ENCODE results near the gene CBX7.
A peak's percentile ranks its signal among the peaks of the same experiment; 100 is the strongest.

CBX7 gene

DNA sequence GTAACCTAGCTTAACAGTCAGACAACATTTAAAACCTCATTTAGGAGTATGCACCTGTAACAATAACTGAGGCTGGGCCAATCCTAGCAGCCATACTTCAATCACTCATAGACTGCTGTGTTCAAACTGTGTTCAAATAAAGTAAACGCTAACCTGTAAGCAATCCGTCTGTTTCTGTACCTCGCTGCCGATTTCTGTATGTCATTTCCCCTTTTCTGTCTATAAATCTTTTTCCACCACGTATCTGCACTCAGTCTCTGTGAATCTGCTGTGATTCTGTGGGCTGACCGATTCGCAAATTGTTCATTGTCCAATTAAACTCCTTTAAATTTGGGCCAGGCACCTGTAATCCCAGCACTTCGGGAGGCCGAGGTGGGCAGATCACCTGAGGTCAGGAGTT lies 43.1 kb downstream of the CBX7 start:
- H3K27ac Mint-ChIP-seq: no peak overlapping the region
- no peak overlapping the region for H3K4me3 Mint-ChIP-seq
- no peaks in the 10 kb centered on the region for H3K9me3 Mint-ChIP-seq
- H3K4me1 Mint-ChIP-seq (ENCODE audit: low read depth): peaks cover 10% of the 10 kb centered on the region
- H3K27me3 Mint-ChIP-seq (ENCODE audit: low read depth): peaks cover 4% of the 10 kb centered on the region
- H3K36me3 Mint-ChIP-seq (ENCODE audit: low read depth): no peaks in the 10 kb centered on the region

- Mint-ChIP-seq H3K4me1 (ENCODE audit: low read depth) (peaks cover 5% of the 10 kb centered on the region), H3K36me3 (ENCODE audit: low read depth) (no peaks in the 10 kb centered on the region), H3K27me3 (ENCODE audit: low read depth) (peaks cover 4% of the 10 kb centered on the region), H3K4me3 (no peak overlapping the region), H3K27ac (no peak overlapping the region), H3K9me3 (no peaks in the 10 kb centered on the region)
Measured at GRCh38 chr22:39108487-39108886, 44.0 kb downstream of the CBX7 start.

- no peaks in the 10 kb centered on the region for H3K36me3 Mint-ChIP-seq (ENCODE audit: low read depth)
- H3K27me3 Mint-ChIP-seq (ENCODE audit: low read depth): peaks cover 4% of the 10 kb centered on the region
- peaks cover 4% of the 10 kb centered on the region for H3K4me1 Mint-ChIP-seq (ENCODE audit: low read depth)
- no peak overlapping the region for H3K4me3 Mint-ChIP-seq
- H3K27ac Mint-ChIP-seq: no peak overlapping the region
- H3K9me3 Mint-ChIP-seq: no peaks in the 10 kb centered on the region
Measured at GRCh38 chr22:39106326-39106725, 46.2 kb downstream of the CBX7 start.

DNA sequence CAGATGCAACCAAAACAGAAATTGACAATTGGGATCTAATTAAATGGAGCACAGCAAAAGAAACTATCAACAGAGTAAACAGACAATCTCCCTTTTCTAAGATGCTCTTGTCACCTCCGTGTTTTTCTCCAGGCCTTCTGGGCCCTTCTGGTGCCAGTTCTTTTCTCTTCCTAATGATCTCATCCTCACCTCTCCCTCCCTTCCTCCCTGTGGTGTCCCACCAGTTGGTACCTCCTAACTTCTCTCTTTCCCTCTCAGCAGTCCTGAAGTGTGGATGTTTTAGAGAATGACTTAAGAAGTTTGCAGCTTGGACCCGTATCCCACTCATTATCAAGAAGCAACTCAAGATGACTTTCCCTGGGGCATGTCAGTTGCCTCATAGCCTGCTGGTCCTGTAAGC lies 49.0 kb downstream of the CBX7 start:
- Mint-ChIP-seq H3K27ac (no peak overlapping the region), H3K4me3 (no peak overlapping the region)

DNA sequence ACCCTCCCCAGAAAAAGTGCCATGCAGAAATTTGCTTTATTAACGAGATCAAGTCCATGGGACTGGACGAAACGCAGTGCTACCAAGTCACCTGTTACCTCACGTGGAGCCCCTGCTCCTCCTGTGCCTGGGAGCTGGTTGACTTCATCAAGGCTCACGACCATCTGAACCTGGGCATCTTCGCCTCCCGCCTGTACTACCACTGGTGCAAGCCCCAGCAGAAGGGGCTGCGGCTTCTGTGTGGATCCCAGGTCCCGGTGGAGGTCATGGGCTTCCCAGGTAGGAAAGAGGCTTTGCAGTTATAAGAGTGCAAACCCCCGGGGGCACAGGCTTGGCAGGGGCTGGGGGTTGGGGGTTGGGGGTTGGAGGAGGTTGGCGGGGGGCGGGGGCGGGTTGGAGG lies 51.3 kb downstream of the CBX7 start:
- Mint-ChIP-seq H3K4me1 (ENCODE audit: low read depth) (peaks cover 38% of the 10 kb centered on the region), H3K36me3 (ENCODE audit: low read depth) (peaks cover 3% of the 10 kb centered on the region), H3K4me3 (no peak overlapping the region), H3K27me3 (ENCODE audit: low read depth) (no peaks in the 10 kb centered on the region), H3K27ac (peak overlapping the region; percentile 60), H3K9me3 (no peaks in the 10 kb centered on the region)

More for the DNA sequence above, 49.0 kb downstream of the CBX7 start:
- Mint-ChIP-seq H3K36me3 (ENCODE audit: low read depth) (peaks cover 3% of the 10 kb centered on the region), H3K27me3 (ENCODE audit: low read depth) (no peaks in the 10 kb centered on the region), H3K9me3 (no peaks in the 10 kb centered on the region), H3K4me1 (ENCODE audit: low read depth) (peaks cover 22% of the 10 kb centered on the region)

GRCh38 chr22:39098576-39098975 lies 53.9 kb downstream of the CBX7 start:
- Mint-ChIP-seq H3K27ac (peak overlapping the region; percentile 94), H3K27me3 (ENCODE audit: low read depth) (no peaks in the 10 kb centered on the region), H3K4me3 (peak overlapping the region; percentile 45), H3K4me1 (ENCODE audit: low read depth) (peaks cover 60% of the 10 kb centered on the region), H3K9me3 (no peaks in the 10 kb centered on the region), H3K36me3 (ENCODE audit: low read depth) (peaks cover 3% of the 10 kb centered on the region)

DNA sequence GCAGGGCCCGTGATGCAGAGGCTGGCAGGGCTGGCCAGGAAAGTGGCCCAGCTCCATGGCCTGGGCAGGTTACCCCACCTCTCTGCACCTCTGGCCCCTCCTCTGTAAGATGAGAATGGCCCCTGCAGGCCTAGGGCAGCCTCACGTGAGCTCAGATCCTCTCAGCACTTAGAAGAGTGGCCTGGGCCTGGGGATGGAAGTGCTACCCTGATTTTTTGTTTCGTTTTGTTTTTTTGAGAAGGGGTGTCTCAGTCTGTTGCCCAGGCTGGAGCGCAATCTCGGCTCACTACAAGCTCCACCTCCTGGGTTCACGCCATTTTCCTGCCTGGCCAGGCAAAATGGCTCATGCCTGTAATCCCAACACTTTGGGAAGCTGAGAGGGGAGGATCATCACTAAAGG lies 54.5 kb downstream of the CBX7 start:
- Mint-ChIP-seq H3K4me1 (ENCODE audit: low read depth) (peaks cover 61% of the 10 kb centered on the region), H3K36me3 (ENCODE audit: low read depth) (peaks cover 3% of the 10 kb centered on the region), H3K9me3 (no peaks in the 10 kb centered on the region), H3K27ac (peak overlapping the region; percentile 94), H3K4me3 (peak overlapping the region; percentile 44), H3K27me3 (ENCODE audit: low read depth) (no peaks in the 10 kb centered on the region)

- peak within 1 kb of the TSS; percentile 84 for H3K4me3 Mint-ChIP-seq
- no peaks in the 10 kb centered on the region for H3K9me3 Mint-ChIP-seq
- peak within 1 kb of the TSS; percentile 96 for H3K27ac Mint-ChIP-seq
- H3K4me1 Mint-ChIP-seq (ENCODE audit: low read depth): peaks cover 67% of the 10 kb centered on the region
- H3K36me3 Mint-ChIP-seq (ENCODE audit: low read depth): peaks cover 3% of the 10 kb centered on the region
- no peaks in the 10 kb centered on the region for H3K27me3 Mint-ChIP-seq (ENCODE audit: low read depth)
Measured at GRCh38 chr22:39097098-39098020, 55.1 kb downstream of the CBX7 start, which contains the start of gene APOBEC3H. APOBEC3H (plus strand) TSS chr22:39097244; CDS start chr22:39100279, 3,035 bp downstream.

DNA sequence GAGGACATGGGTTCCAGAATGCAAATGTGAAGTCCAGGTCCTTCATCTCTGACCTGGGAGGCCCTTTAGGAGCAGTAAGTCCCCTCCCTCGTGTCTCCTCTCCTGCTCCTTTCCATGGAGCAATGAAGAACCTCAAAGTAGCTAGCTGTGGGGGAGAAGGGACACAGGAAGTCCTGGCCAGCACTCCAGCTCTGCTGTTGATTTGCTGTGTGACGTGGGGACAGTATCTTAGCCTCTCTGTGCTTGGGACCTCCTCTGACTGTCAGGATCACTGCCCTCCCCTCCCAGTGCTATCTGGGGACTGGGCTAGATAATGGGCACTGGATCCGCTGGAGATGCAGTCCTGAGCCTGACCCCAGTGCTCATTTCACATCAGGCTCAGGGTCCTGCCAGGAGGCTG lies 56.5 kb downstream of the CBX7 start:
- Mint-ChIP-seq H3K36me3 (ENCODE audit: low read depth) (peaks cover 3% of the 10 kb centered on the region), H3K4me3 (peak overlapping the region; percentile 4), H3K4me1 (ENCODE audit: low read depth) (peaks cover 81% of the 10 kb centered on the region), H3K9me3 (no peaks in the 10 kb centered on the region), H3K27ac (peak overlapping the region; percentile 96), H3K27me3 (ENCODE audit: low read depth) (no peaks in the 10 kb centered on the region)

- Mint-ChIP-seq H3K4me1 (ENCODE audit: low read depth) (peaks cover 87% of the 10 kb centered on the region), H3K27me3 (ENCODE audit: low read depth) (no peaks in the 10 kb centered on the region), H3K9me3 (no peaks in the 10 kb centered on the region), H3K36me3 (ENCODE audit: low read depth) (no peaks in the 10 kb centered on the region), H3K27ac (peak overlapping the region; percentile 96), H3K4me3 (peak overlapping the region; percentile 37)
Measured at GRCh38 chr22:39094717-39095389, 57.6 kb downstream of the CBX7 start.

DNA sequence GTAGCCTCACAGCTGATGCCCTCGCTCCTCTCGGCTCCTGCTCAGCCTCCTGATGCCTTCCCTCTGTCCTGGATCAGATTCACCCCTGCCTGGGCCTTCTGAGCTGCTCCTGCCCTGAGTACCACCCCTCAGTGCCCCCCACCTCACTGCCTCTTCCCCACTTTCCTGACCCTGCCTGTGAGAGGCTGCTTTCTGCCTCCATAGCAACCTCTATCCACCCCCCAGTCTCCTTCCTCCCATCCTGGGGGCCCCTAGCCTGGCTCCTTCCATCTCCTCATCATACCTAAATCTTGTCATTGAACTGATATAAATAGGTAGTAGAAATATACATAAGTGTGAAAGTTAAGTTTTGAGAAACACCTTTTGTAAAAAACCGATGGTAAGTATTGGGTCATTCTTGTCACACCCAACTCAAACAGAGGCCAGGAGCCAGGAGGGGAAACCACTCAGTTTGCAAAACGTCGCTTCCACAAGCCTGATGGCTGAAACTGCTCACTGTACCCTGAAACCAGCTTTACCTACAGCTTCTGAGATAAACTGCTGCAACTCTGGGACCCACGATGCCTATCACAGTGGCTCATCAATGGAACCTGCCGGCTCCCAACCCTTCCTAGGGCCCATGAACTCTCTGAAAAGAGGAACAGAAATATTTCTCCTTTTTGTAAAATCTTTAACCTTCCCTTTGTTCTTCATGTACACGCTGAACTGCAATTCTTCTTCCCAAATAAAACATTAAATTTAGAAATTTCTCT lies 60.2 kb downstream of the CBX7 start:
- peak overlapping the region; percentile 38 for H3K4me3 Mint-ChIP-seq

DNA sequence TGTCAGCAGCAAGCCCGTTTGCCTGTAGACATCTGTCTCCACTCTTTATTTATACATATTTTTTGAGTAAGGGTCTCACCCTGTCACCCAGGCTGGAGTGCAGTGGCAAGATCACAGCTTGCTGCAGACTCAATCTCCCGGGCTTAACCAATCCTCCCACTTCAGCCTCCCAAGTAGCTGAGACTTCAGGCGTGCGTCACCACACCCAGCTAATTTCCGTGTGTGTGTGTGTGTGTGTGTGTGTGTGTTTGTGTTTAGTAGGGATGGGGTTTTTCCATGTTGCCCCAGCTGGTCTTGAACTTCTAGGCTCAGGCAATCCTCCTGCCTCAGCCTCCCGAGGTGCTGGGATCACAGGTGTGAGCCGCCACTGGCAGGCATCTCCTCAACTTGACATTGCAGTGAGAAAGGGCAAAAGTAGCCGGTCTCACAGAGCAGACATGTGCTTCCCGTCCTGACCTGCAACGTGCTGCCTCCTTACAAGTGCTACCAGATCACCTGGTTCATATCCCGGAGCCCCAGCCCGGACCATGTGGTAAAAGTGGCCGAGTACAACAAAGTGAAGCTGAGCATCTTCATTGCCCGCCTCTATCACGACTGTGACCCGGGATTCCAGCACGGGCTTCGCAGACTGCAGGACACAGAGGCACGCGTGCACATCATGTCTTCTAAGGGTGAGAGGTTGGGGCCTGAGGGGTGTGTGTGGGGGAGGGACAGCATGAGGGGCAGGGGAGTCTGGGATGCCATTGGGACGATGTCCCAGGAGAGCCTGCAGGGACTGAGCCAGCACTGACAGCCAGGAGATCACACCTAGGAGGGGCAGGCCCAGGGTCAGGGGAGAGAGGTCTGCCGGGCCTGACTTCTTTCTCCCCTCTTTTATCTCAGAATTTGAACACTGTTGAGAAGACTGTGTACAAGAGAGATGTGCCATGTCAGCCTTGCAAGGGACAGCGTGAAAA lies 61.1 kb downstream of the CBX7 start:
- peak overlapping the region; percentile 90 for H3K27ac Mint-ChIP-seq
- peak overlapping the region; percentile 38 for H3K4me3 Mint-ChIP-seq
- no peaks in the 10 kb centered on the region for H3K27me3 Mint-ChIP-seq (ENCODE audit: low read depth)
- peaks cover 83% of the 10 kb centered on the region for H3K4me1 Mint-ChIP-seq (ENCODE audit: low read depth)
- H3K36me3 Mint-ChIP-seq (ENCODE audit: low read depth): peaks cover 7% of the 10 kb centered on the region
- H3K9me3 Mint-ChIP-seq: no peaks in the 10 kb centered on the region

More for the DNA sequence above, 60.2 kb downstream of the CBX7 start:
- Mint-ChIP-seq H3K36me3 (ENCODE audit: low read depth) (peaks cover 4% of the 10 kb centered on the region), H3K27ac (peak overlapping the region; percentile 90), H3K27me3 (ENCODE audit: low read depth) (no peaks in the 10 kb centered on the region), H3K9me3 (no peaks in the 10 kb centered on the region), H3K4me1 (ENCODE audit: low read depth) (peaks cover 82% of the 10 kb centered on the region)

DNA sequence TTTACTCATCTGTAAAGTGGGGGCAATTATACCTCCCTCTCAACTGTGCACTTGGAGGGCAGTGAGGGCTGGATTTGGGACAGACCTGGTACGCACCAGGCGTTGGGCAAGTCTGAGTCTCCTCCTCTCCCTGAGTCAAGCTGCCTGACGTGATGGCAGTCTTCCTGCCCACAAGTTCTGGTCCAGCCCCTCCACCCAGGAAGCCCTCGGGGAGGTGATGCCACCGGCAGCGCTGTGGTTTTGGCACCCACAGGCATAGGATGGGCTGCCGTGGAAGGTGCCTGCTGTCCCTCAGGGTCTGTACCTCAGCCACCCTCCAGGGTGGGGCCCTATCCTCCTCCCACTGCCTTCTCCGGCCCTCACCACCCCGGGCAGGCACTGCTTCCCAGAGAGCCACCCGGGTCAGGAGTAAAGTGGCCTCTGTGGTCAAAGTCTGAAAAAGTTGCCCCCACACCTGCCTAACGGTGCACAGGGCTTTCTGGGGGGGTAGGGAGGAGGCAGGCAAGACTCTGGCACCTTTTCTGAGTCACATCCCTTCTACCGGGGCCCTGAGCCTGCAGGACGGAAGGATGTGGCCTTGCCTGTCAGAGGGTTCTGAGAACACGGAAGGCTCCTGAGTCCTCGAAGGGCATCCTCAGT lies 61.9 kb downstream of the CBX7 start:
- no peaks in the 10 kb centered on the region for H3K9me3 Mint-ChIP-seq
- peaks cover 10% of the 10 kb centered on the region for H3K36me3 Mint-ChIP-seq (ENCODE audit: low read depth)
- H3K27ac Mint-ChIP-seq: peak overlapping the region; percentile 90
- H3K4me3 Mint-ChIP-seq: peak overlapping the region; percentile 38
- no peaks in the 10 kb centered on the region for H3K27me3 Mint-ChIP-seq (ENCODE audit: low read depth)
- H3K4me1 Mint-ChIP-seq (ENCODE audit: low read depth): peaks cover 80% of the 10 kb centered on the region

Measured in T-helper 1 cell treated with Interleukin-12 subunit alpha and Interleukin-12 subunit beta and Interleukin-4 antibody, amounts not matched to agents 30 μg/mL and 1 μg/mL, for 36 hours (primary cell).